ENCODE data around the gene C7orf25.

The C7orf25 gene

GRCh38 chr7:42878303-42878702 lies 33.6 kb downstream of the C7orf25 start:
- H3K36me3 Mint-ChIP-seq = no peaks in the 10 kb centered on the region
- H3K27ac Mint-ChIP-seq = no peak overlapping the region
- H3K4me1 Mint-ChIP-seq = no peaks in the 10 kb centered on the region
- DNase-seq (ENCODE audit: low spot score in 2 of 2) (no peak), ATAC-seq (ENCODE audit: low read depth) (no peak)
- no peak overlapping the region for H3K4me3 Mint-ChIP-seq
- peaks cover 2% of the 10 kb centered on the region for H3K27me3 Mint-ChIP-seq
- H3K9me3 Mint-ChIP-seq = no peaks in the 10 kb centered on the region

- Mint-ChIP-seq H3K9me3 (no peaks in the 10 kb centered on the region), H3K27ac (no peak overlapping the region), H3K4me1 (no peaks in the 10 kb centered on the region), H3K27me3 (peaks cover 2% of the 10 kb centered on the region), H3K36me3 (no peaks in the 10 kb centered on the region), H3K4me3 (no peak overlapping the region)
- no peak for ATAC-seq (ENCODE audit: low read depth)
- DNase-seq (ENCODE audit: low spot score in 2 of 2) = no peak
Observed at GRCh38 chr7:42877862-42878261, 34.0 kb downstream of the C7orf25 start.

- H3K9me3 Mint-ChIP-seq = no peaks in the 10 kb centered on the region
- peak; percentile 85 for ATAC-seq (ENCODE audit: low read depth)
- peaks cover 2% of the 10 kb centered on the region for H3K27me3 Mint-ChIP-seq
- no peaks in the 10 kb centered on the region for H3K4me1 Mint-ChIP-seq
- no peaks in the 10 kb centered on the region for H3K36me3 Mint-ChIP-seq
- no peak overlapping the region for H3K4me3 Mint-ChIP-seq
- no peak overlapping the region for H3K27ac Mint-ChIP-seq
- DNase-seq (ENCODE audit: low spot score in 2 of 2) = peak; percentile 49 to 59
Observed at GRCh38 chr7:42876182-42877068, 35.4 kb downstream of the C7orf25 start.

GRCh38 chr7:42869131-42870020 lies 42.5 kb downstream of the C7orf25 start:
- Mint-ChIP-seq H3K4me1 (peaks cover 7% of the 10 kb centered on the region), H3K36me3 (peaks cover 2% of the 10 kb centered on the region), H3K27ac (no peak overlapping the region), H3K27me3 (peaks cover 7% of the 10 kb centered on the region), H3K9me3 (peaks cover 4% of the 10 kb centered on the region), H3K4me3 (no peak overlapping the region)
- DNase-seq (ENCODE audit: low spot score in 2 of 2) (no peak), ATAC-seq (ENCODE audit: low read depth) (peak; percentile 76)

- H3K4me3 Mint-ChIP-seq = no peak overlapping the region
- H3K9me3 Mint-ChIP-seq = peaks cover 6% of the 10 kb centered on the region
- H3K27ac Mint-ChIP-seq = no peak overlapping the region
- DNase-seq (ENCODE audit: low spot score in 2 of 2) = no peak
- peaks cover 7% of the 10 kb centered on the region for H3K4me1 Mint-ChIP-seq
- ATAC-seq (ENCODE audit: low read depth) = no peak
- H3K27me3 Mint-ChIP-seq = peaks cover 8% of the 10 kb centered on the region
- peaks cover 4% of the 10 kb centered on the region for H3K36me3 Mint-ChIP-seq
Observed at GRCh38 chr7:42868480-42868879, 43.4 kb downstream of the C7orf25 start.
